ENCODE results near the gene CDT1.

DNA sequence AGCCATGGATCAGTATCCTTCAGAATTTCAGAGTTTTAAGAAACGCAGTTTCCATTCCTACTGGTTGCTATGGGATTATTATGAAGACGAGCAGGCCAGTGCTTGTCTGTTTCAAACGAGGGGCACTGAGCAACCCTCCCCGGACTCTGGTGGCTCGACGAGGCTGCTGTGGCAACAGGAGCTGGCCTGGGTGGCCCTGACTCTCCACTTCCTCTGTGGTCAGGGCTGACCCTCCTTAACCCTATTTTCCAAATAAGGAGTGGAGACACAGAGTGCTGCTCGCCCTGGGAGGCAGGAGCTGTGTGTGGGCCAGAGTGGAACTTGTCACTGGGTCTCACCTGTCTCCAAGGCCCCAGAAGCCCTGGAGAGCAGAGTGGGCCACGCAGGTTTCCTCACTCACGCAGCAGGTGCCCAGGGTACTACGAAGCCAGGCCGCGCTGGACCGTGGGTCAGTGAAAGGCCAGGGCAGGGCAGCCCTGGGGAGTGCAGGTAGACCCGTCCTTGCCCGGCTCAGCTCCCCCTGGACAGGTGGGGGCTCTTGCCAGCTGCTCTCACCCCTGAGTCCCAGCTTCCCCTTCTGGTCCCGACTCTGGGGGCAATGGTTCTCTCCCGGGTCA is 49.8 kb downstream of the CDT1 start:
- TF ChIP-seq, protein P1, sequence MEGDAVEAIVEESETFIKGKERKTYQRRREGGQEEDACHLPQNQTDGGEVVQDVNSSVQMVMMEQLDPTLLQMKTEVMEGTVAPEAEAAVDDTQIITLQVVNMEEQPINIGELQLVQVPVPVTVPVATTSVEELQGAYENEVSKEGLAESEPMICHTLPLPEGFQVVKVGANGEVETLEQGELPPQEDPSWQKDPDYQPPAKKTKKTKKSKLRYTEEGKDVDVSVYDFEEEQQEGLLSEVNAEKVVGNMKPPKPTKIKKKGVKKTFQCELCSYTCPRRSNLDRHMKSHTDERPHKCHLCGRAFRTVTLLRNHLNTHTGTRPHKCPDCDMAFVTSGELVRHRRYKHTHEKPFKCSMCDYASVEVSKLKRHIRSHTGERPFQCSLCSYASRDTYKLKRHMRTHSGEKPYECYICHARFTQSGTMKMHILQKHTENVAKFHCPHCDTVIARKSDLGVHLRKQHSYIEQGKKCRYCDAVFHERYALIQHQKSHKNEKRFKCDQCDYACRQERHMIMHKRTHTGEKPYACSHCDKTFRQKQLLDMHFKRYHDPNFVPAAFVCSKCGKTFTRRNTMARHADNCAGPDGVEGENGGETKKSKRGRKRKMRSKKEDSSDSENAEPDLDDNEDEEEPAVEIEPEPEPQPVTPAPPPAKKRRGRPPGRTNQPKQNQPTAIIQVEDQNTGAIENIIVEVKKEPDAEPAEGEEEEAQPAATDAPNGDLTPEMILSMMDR (IDR thresholded peaks at IDR 0.05), result no peak
- TF ChIP-seq POLR2A (IDR thresholded peaks at IDR 0.05), result no peak

All from Peyer's patch (tissue), 4 donors.